GM04503 (cell line): ENCODE data around the gene DEFB108B.
"Not testable (repeated sequence)": the region's sequence is repeated elsewhere in the genome, so short reads cannot be mapped to it uniquely, and the experiment has no call there.

Source experiments
- DNase-seq: peaks from one replicate; pipeline ENCODE4 v3.0.0-alpha.2; 2012; ENCODE audit warnings: low read depth

The DEFB108B gene, protein sequence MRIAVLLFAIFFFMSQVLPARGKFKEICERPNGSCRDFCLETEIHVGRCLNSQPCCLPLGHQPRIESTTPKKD

DNA sequence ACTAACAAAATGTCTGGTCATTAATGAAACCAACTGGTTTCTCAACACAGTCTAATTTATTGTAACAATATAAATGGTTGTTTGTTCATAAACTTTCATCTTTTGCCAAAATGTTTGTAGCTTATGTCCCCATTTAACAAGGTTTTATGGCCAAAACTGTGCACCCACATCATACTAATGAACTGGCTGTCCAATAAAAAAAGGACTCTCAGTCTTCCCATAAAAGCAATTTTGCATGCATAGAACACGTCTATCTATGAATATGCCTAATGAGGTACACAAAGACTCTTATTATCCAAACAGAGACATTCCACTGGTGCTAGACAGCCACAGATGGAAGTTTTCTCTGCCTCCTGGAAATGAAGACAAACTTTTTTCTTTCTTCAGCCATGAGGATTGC is at the start of gene DEFB108B:
DEFB108B (plus strand) TSS at position 390 of the 400 bp plus-strand sequence; CDS start at position 390, 0 bp downstream.
- DNase-seq: not testable (repeated sequence)

DNA sequence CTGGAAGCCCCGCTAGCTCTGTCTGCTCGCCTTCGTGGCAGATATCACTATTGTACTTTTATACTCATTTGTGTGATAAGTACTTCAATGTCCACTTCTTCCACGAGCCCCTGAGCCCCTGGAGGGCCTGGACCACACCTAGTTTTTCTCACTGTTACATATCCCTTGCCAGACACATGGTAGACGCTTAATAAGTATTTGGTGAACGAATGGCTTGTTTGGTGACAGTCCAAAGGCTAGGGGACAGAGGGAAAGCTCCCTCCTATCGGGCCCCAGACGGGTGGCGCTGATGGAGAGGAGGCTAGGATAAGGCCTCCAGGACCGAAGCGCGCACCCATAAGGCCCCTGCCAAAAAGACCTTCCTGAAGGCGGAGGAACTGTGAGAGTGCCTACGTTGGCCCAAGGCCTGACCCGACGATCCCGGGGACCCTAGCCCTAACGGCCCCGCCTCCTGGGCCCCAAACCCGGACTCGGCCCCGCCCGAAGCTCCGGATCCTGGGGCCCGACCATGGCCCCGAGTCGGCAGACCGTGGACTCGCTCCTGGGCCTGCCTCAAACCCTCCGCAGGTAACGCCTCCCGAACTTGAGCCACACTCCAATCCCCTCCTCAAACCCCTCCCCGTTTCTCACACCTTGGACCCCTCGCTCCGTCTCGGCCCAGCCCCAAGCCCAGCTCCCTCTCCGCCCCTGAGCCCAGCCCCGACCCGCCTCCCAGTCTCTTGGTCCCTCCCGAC is 46.7 kb upstream of the DEFB108B start:
- not testable (repeated sequence) for DNase-seq

DNA sequence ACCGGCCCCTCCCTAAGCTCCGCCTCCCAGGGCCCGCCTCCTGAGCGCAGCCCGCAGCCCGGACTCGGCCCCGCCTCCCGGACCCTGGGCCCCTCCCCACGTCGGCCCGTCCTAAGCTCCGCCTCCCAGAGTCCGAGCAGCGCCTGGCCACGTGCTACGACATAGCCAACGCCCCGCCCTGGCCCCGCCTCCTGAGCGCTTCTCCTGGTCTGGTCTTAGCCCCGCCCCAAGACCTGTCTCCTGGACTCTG is 46.2 kb upstream of the DEFB108B start:
- not testable (repeated sequence) for DNase-seq

DNA sequence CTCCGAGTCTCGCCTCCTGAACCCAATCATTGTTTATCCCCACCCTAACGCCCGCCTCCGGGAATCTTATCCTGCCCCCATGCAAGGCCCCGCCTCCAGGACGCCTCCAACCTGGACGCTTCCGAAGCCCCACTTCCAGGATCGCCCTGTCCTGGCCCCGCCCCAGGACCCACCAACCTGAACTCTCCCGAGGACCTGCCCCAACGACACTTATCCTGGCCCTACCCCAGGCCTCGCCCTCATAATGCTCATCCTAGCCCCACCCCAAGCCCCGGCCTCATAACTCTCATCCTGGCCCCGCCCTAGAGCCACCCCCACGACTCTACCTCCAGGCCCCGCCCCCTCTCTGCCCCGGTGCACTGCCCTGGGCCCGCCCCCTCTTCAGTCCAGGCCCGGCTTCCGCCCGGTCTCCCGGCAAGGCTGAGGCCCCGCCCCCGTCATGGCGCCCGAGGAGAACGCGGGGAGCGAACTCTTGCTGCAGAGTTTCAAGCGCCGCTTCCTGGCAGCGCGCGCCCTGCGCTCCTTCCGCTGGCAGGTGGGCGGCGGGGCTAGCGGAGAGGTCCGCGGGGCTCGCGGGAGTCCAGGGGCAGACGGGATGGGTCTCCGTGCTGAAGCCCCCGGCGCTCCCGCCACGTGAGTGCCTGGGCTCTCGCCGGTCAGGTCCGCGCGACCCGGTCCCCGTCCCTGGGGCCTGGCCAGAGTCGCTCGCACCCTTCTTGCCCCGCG is 45.7 kb upstream of the DEFB108B start:
- peak; percentile 92 for DNase-seq

DNA sequence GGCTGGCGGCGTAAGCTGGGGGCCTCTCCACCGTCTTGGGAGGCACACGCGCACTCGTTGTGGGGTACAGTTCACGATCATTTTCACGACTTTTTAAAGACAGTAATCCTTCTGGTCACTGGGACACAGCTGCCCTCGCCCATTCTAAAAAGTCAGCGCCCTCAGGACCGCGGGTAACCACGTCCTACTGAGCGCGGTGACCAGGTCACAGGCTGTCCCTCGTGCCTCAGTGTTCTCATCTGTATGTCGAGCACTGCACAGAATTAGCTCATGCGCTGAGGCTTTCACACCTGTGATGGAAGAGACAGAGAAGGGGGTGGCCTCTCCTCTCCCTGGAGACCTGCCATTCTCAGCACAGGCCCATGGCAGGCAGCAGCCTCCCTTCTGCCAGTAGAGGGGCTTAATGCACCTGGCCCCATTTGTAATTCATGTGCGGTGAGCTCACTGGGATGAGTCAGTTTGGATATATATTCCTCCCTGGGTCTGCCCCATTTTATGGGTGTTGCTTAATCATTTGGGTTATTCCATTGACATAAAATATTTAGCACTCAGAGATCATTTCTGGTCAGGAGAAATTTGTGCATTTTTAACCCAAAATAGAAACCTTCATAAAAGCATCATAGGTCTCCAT is 45.1 kb upstream of the DEFB108B start:
- not testable (repeated sequence) for DNase-seq

DNA sequence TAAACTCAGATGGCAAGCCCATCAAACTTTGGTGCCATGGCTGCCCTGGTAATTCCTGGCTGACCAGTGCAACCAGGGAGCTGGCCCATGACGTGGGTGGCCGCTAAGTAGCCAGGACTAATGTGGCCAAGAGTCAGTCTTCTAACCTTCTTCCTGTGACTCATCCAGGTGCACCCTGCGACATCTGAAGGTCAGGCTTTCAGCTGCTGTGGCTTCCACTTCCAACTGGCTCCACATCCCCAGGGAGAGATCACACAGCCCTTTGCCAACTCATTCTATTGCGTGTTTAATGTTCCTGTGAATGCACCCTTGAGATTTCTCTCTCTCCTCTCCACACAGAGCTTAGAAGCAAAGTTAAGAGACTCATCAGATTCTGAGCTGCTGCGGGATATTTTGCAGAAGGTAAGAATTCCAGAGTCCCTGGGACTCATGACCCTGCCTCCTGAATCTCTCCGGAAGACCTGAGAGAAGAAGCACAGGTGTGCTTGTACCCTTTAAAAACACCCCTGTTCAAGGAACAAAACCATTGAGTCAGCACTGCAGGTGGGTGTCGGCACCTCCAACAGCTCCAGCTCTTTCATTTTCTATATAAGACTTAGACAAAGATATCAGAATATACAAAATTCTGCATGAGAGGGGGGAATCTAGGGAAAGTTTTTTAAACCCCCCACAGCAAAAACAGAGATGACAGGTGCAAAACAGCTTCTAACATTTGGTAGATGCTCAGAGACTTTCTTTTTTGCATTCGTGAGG is 43.4 kb upstream of the DEFB108B start:
- DNase-seq: not testable (repeated sequence)

DNA sequence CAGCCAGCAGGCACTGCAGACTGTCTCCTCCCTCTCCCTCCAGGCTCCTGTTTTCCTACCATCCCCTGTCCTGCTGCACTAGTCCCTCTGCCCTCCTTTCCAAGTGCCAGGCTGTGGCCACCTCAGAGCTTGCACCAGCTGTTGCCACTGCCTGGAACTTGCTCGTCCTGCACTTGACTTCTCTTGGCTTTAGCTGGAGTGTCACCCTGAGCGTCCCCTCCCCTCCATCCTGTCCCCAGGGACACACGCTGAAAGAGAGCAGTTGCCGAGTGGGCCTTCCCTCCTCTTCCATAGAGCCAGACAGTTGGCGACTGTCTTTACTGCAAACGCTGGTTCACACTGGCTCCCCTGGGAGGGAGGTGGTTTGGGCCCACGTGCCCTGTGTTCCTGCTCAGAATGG is 41.9 kb upstream of the DEFB108B start:
- not testable (repeated sequence) for DNase-seq

DNA sequence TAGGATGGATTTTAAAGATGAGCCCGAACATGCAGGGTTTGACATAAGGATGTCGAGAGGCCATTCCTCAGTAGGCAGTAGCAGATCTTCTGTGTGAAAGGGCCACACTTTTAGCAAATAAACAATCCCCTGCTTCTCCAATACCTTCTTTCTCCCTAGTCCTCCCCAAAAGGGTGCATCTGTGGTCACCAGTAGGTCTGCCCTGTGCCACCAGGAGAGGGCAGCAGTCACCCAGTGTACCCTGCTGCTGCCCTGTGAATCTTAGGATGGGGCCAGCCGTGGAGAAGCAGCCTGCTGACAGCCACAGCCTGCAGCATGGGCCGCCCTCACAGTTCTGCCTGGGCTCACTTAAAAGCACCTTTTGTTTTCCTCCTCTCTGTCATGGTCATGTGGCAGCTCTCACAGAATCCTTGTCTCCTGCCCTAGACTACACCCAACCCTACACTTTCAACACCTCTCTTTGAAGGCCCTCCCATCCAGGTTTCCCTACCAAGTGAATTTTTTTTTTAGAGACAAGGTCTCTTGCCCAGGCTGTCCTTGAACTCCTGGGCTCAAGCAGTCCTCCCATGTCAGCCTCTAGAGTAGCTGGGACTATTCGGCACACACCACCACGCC is 40.3 kb upstream of the DEFB108B start:
- DNase-seq: not testable (repeated sequence)

DNA sequence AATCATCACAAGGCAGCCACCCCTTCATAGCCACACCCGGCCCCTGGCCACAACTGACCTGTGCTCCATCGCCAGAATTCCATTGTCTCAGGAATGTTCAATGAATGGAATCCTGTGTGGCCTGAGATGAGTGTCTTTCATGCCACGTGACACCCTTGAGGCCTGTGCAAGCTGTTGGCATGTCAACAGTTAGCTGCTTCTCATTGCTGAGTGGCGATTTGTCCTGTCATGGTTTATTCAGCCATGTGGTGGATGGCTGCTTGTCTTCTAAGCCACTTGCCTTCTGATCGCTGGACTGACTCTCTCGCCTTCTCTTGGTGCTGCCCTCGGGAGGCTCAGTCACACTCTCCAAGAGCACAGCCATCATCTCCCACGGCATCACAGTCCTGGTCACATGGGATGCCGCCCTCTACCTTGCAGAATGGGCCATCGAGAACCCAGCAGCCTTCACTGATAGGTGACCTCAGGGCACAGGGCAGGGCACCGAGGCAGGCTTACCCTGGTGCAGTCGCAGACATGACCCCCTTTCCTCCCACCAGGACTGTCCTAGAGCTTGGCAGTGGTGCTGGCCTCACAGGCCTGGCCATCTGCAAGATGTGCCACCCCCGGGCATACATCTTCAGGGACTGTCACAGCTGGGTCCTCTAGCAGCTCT is 38.5 kb upstream of the DEFB108B start:
- peak; percentile 75 for DNase-seq

DNA sequence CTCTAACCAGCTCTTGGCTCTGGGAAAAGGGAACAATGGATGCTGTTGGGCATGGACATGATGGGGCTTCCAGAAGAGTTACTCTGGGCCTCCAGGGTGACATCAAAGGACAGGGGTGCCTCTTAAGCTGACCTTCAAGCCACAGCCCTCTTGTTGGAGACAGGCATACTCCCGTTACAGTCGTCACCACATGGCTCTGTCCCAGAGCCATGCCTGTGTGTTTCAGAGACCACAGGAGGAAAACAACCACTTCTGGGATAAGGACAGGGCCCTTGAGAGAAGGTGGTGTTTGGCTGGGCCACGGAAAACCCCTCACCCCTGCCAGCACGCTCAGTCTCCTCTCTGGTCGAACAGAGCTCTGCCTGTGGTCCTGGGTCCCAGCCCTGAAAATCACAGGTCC is 37.8 kb upstream of the DEFB108B start:
- not testable (repeated sequence) for DNase-seq

DNA sequence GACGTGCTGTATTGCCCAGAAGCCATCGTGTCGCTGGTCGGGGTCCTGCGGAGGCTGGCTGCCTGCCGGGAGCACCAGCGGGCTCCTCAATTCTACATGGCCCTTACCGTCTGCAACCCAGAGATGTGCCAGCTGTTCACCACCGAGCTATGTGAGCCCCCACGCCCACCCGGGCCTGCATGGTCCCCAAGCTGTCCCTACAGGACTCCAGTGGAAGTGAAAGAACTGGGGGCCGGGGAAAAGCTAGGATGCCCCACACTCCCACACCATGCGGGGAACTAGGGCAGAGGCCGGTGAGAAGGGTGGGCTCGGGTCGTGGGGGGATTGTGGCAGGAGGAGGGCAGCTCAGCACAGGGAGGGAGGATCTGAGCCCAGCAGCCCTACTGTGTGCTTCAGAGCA is 37.0 kb upstream of the DEFB108B start:
- not testable (repeated sequence) for DNase-seq

DNA sequence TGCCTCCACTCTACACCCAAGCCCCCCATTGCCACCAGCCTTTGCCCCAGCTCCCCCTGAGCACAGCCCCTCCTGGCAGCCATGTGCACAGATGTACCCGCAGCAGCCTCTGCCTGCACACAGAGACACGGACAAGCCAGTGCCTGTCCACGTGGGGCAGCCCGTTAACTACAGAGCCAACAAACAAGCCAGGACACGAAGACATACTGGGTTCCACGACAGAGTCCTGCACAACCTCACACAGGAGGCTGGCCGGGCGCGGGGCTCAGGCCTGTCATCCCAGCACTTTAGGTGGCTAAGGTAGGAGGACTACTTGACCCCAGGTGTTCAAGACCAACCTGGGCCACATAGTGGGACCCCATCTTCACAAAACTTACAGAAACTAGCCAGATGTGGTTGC is 36.2 kb upstream of the DEFB108B start:
- not testable (repeated sequence) for DNase-seq

DNA sequence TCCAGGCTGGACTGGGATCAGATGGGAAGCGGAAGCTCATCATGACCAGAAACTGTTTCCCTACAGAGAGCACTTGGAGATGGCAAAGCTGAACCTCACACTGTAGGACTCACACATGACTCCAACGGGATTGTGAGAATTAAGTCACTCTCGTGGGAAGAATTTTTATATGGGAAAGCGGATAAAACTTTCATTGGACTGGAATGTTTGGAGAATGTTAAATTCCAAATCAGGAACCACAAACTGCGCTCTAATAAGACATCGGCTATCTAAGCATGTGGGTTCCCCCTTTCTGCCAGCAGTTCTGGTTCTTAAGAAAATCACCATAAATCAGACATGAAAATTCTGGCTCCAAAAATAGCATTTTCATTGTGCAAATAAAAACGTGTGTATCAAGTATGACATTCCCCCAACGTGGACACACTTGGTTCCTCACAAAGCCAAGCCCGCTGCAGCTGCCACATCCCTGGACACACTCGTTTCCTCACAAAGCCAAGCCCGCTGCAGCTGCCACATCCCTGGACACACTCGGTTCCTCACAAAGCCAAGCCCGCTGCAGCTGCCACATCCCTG is 33.4 kb upstream of the DEFB108B start:
- DNase-seq: not testable (repeated sequence)

DNA sequence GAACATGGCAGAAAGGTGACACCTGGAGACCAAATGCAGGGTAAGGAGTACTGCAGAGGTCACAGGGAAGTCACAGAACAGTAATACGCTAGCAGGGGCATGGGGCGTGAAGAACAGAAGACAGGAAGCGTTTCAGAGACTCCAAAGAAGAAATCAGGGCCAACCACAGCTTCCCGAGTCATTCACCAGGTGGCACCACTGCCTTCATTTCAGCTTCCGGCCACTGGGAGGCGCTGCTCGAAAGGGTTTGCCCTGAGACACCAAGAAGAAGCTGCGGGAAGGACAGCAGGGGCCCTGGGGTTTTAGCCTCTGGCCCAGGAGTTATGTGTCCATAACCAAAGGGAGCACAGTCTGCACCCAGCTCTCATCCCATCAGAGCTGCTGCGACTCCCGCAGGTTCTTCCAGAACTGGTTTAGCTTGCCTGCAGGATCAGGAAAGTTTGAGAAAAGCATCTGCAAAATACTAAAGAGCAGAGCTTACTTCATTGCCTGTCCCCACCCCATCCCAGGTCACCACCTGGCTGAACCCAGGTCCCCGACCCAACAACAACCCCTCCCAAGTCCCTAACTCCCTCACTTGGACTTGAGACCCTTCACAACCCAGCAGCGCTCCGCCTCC is 32.6 kb upstream of the DEFB108B start:
- not testable (repeated sequence) for DNase-seq

DNA sequence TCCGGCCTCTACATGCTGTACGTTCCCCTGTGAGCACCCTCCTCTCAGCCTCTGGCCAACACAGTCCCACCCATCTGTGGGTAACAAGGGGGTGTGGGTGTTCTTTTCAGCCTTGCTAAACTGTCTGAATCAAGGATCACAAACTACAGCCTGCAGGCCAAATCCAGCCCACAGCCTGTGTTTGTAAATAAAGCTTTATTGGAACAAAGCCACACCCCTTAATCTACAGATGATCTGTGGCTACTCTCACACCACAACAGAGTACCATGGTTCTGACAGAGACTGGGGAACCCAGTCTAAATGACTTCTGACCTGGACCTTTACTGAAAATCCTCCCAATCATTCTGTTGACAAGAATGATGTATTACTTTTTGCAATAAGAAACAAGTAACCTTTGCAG is 32.0 kb upstream of the DEFB108B start:
- DNase-seq: not testable (repeated sequence)

DNA sequence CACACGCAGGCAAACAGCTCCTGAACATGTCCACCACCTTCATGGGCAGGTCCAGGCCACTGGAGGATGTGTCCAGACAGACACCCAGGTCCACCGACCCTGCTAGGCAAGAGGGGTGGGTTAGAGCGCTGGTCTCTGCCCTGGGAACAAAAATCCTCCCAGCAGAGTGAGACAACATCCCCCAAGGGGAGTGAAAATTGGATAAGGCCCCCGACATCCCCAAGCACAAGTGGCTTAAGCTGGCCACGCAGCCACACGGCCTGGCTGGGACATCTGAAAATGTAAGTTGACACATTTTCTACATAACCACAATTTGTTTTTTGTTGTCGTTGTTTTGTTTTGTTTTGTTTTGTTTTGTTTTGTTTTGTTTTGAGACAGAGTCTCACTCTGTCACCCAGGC is 30.1 kb upstream of the DEFB108B start:
- not testable (repeated sequence) for DNase-seq

DNA sequence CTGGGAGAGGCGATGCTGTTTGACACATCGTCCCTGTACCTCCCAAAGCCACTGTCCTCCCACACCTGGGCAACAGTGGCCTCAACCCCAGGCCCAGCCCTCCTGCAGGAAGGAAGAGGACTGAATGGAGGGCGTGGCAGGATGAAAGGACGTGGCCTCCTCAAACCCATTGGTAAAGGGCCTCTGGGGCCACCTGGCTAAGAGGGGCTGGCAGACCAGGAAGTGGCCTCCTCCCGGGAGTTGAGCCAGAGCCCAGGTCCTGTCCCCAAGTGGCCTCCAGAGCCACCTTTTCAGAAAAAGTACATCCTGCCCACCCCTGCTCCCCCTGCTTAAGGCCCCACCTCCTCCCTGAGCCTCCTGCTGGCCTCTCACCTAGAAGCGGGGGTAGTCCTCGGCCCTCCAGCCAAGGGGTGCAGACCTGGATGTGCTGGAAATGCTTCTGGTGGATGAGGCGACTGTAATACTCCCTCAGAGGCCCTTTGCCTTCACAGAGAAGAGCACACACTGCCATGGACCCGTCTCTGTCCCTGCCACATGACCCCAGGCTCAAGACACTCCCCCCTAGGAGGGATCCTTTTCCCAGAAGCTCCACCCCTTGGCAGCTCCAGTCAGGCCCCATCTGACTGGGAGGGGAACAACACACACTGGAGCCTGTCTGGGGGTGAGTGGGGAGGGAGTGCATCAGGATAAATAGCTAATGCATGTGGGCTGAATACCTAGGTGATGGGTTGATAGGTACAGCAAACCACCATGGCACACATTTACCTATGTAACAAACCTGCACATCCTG is 28.6 kb upstream of the DEFB108B start:
- not testable (repeated sequence) for DNase-seq

DNA sequence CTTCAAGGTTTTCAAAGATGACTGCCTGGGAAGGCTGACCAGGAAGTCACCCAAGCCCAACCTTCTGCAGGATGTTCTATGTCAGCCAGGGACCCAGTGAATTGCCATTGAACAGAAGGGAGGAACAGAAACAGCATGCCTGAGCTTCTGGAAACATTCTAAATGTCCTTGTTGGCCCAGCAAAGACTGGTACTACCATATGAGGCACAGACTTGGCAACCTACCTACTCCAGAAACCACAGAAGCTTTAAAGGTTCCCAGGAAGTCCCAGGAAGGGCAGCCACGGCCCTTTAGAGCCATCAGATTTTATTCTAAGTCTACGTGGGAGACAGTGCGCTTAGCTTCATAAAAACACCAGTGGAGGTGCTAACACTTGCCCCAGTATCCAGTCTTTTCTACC is 20.5 kb upstream of the DEFB108B start:
- DNase-seq: not testable (repeated sequence)
